ENCODE results near the gene OTUB2. TPM values are rescaled to one million over a fixed set of nuclear protein-coding genes. Genes with fewer than 3 reads are reported as not detected.

Gene OTUB2
- total and polyA plus RNA-seq, 2 of the 8 experiments (the other 6 are each of a cell fraction or from before 2014, with no cell fraction given), result 2.2 to 4.2 TPM

DNA sequence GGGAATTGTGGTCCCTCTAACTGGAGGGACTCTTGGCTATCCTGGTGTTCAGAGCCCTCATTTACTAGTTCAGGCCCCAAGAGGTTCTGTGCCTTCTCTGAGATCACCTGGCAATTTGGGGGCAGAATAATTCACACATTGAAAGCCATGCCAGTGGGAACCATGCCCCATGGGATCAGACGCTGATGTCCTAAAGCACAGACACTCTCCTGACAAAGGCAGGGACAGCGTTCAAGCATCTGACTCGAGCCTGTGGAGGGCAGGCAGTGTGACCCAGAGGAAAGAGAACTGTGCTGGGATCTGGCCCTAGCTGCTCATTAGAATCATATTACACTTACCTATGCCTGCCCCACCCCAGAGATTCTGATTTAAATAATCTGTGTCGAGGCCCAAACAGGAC is 47.4 kb upstream of the OTUB2 start (continued):
- TF ChIP-seq JUN (IDR thresholded peaks at IDR 0.05; ENCODE audit: low read depth, low read length), result no peak
- no peak for TF ChIP-seq EP300 (IDR thresholded peaks at IDR 0.05; ENCODE audit: borderline replicate concordance in 1 of 2, low read depth in 2 of 2, low read length in 2 of 2)
- TF ChIP-seq SP1 (IDR thresholded peaks at IDR 0.05; ENCODE audit: low read depth, low read length), result no peak
- no peak for TF ChIP-seq SIX5 (IDR thresholded peaks at IDR 0.05; ENCODE audit: low read depth, low read length)
- TF ChIP-seq CBX8 (IDR thresholded peaks at IDR 0.05; ENCODE audit: borderline replicate concordance, low read depth, low read length), result no peak
- no peak for TF ChIP-seq NANOG (IDR thresholded peaks at IDR 0.05; ENCODE audit: insufficient read depth, low read depth, low read length, poor library complexity, severe bottlenecking)
- no peak for TF ChIP-seq RAD21 (IDR thresholded peaks at IDR 0.05 in 1 of 2, conservative IDR thresholded peaks at IDR 0.05 in 1 of 2; ENCODE audit: low read depth in 2 of 2, low read length in 2 of 2)

Data from H1 (cell line).